ENCODE results near the gene CCDC122.

The CCDC122 gene

GRCh38 chr13:43800828-43801227 is 78.7 kb downstream of the CCDC122 start:
- no peak for DNase-seq (ENCODE audit: low read depth)

- no peak for DNase-seq (ENCODE audit: low read depth)
These were observed 80.3 kb downstream of the CCDC122 start for GRCh38 chr13:43799191-43799590.

DNA sequence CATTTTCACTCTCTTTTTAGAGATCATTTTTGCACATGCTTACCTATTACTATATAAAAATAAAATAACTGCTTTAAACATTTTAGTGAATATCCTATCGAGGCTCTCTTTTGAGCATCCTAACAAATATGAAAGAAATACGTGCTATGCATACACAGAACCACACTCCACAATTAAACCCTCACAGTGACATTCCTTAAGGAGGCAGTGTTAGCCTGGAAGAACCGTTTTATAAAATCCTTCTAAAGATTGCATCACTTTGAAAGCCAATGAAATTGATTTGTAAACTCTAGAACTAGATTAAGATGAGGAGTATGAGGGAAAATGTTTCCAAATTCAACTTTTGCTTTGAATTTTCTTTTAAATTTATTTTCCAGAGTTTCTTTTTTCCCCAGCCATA is 81.7 kb downstream of the CCDC122 start:
- no peak for DNase-seq (ENCODE audit: low read depth)

DNA sequence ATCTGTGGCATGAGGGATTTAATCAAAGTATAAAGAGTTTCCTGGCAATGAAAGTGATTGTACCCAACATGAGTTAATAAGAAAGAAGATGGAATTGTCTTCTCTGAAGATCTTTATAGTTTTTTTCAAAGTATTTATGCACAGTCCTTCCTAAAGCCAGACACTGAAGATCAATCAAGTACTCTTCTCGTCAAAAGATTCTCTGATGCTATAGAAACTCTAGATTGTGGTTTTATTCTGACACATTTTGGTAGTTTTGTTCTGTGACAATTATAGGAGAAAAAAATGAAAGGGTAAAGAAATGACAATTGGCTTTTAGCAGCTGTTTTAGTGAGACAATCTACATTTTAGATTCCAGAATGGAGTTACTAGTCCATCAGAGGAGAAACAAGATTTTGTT is 82.4 kb downstream of the CCDC122 start:
- no peak for DNase-seq (ENCODE audit: low read depth)

DNA sequence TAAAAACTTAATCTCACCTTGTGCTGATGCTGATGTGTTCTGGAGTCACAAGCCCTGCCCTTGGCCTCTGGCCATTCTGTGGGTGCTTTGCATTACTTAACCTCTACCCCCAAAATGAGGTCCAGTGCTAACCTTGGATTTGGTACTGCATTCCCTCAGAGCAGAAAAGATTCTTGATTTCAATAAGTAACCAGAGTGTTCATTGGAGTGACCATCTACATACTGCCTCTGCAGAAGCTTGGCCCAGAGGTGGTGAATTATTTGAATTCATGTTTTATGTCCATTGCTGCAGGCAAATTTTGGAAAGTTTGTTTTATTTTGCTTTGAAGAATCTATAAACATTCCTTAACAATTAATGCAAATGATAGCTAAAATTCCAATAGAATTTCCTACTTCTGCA is 85.1 kb downstream of the CCDC122 start:
- DNase-seq (ENCODE audit: low read depth) = no peak

GRCh38 chr13:43792076-43792881 is 87.3 kb downstream of the CCDC122 start:
- DNase-seq (ENCODE audit: low read depth) = no peak

- DNase-seq (ENCODE audit: low read depth) = no peak
These were observed 91.5 kb downstream of the CCDC122 start for GRCh38 chr13:43787997-43788396.

DNA sequence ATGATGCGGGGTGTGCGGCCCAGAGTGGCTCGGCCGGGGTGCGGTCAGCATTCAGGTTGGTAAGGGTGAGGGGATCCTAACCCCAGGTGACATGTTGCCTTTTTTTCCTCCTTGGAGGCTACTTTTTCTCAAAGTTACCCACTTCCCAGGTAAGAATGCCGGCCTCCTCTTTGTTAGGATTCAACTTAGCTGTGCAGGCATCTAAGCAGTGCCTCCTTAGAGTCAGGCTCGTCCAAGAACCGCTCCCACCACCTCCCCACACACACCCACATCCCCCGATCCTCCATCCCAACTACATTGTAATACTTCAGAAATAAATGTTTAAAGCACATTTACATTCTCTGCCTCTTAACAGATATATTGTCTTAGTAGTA is 92.0 kb downstream of the CCDC122 start:
- no peak for DNase-seq (ENCODE audit: low read depth)

DNA sequence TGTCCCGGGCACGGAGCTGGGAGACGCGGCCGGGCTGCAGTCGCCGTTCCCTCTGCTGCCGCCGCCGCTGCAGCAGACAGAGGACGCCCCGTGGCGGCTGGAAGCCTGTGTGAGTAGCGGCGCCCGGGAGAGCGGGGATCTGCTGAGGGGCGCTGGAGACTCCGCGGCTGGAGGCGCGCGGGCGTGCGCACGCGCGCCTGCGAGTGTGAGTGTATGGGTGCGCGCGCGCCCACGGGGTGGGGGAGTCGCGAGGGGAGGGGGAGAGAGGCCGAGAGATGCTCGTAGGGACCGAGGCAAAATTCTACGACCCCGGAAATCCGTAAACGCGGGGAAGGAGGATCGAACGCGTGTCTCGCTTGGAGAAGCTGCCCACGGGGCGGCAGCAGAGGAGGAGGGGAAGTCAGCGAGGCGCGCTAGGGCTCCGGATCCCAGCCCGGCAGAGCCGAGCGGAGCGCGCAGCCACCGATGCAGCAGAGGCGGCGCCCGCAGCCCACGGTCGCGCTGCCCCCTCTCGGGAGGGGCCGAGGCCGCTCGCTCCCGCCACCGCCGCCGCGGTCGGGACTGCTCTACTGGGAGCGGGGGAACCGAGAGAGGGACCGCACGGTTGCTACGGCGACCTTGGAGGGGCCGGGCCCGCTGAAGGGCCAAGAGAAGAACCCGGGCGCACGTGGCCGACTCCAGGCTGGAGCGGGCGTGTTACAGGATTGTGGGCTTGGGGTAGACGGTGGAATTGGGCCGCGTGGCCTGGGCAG is 92.6 kb downstream of the CCDC122 start, which contains the start of gene ENOX1:
Gene ENOX1, minus strand, starts transcription at position 207 of the 752 bp plus-strand sequence.
- no peak for DNase-seq (ENCODE audit: low read depth)

DNA sequence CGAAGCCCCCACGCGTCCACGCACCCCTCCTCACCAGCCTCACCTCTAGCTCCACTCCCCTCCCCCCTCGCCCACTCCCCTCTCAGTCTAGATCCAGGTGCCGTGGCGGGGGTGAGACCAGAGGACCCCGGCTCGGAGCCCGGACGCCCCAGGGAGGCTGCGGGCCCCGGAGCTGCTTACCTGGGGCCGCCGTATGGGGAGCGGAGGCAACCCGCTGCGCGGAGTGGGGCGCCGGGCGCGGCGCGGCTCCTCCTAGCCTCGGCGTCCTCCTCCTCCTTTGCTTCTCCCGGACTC is 93.1 kb downstream of the CCDC122 start:
- no peak for DNase-seq (ENCODE audit: low read depth)
